ENCODE measurements around the gene EHD3. TPM values are rescaled to one million over a fixed set of nuclear protein-coding genes. Genes with fewer than 3 reads are reported as not detected.

EHD3 gene
- 82.4 and 101 TPM in 2 replicates for total RNA-seq

DNA sequence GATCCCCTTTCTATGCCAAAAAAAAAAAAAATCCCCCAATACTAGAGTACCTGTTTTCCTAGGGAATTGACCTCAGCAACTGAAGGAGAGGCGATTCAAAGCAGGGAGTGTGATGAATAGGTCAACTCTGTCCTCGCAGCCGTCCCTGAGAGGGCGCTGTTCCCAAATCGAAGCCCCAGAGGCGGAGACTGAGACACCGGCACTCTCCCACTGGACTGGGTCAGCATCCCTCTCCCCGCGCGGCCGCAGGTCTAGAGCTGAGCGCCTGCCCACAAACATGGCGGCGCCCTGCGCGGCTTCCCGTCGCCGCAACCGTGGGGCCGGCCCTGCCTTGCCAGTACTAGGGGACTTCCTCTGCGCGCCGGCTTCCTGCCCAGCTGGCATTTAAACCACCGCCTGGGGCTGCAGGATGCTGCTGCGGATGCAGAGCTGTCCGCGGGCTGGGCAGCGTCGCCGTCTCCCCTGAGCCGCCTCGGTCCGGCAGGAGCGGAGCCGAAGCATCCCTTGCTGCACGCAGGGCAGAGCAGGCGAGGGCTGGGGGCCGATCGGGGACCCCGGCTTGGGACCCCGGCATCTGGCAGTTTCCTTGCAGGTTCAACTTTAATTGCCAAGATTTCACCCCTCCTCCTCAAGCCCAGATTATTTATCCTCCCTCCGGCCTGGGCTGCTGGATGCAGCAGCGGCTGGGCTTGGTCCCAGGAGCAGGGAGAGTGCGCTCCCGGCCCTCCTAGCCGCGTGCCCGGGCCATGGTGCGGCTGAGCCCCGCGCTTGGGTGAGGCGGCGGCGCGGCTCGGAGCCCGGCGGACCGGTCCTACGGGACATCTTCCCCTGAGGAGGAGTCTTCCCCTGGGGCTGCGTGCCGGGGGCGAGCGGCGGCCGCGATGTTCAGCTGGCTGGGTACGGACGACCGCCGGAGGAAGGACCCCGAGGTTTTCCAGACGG lies at the start of gene EHD3:
Gene EHD3 (plus strand): TSS at position 412 of the 942 bp plus-strand sequence. CDS start 470 bp downstream, at position 882.

GRCh38 chr2:31217465-31218200 lies 16.3 kb upstream of the EHD3 start, which contains the start of gene CAPN14:
CAPN14 (minus strand) TSS chr2:31217515; CDS start chr2:31205447, 12,068 bp downstream.

Other genes starting within 250 kb of the EHD3 start
- gene GALNT14, start 95.7 kb upstream of the EHD3 start, total RNA-seq: 0.52 and 5.3 TPM in 2 replicates
- 0.23 and 0.26 TPM in 2 replicates for gene CAPN14, start 16.6 kb upstream of the EHD3 start, total RNA-seq
- gene XDH, start 180.6 kb downstream of the EHD3 start, total RNA-seq: 0.07 and 2.7 TPM in 2 replicates